Activated CD4-positive, alpha-beta T cell treated with anti-CD3 and anti-CD28 coated beads for 36 hours (primary cell): ENCODE measurements around the gene INAFM2. TPM values are rescaled to one million over a fixed set of nuclear protein-coding genes. Genes with fewer than 3 reads are reported as not detected.

Experiments used
- ATAC-seq: fragments of 200-7000 bp; cut with Tn5 transposase; one replicate; pipeline ENCODE4 v1.10.0; 2021; ENCODE audit warnings: mild to moderate bottlenecking, moderate library complexity
- CTCF ChIA-PET: fragments of 350-600 bp; sonication (Branson Sonifier 250); formaldehyde crosslinking; loops from one replicate; lab custom pipeline; 2021; ENCODE audit warnings: antibody characterized with exemption; lab: Charles Lee
- POLR2A ChIA-PET: fragments of 350-600 bp; sonication (Branson Sonifier 250); formaldehyde crosslinking; loops from one replicate; lab custom pipeline; 2021; ENCODE audit warnings: antibody characterized with exemption, inconsistent platforms; lab: Charles Lee
- DNase-seq: peaks from one replicate; pipeline ENCODE4 v3.0.0-alpha.2; 2020
- H3K27ac Mint-ChIP-seq: one replicate; pipeline ENCODE4 v1.8.0; 2021; ENCODE audit warnings: mixed read lengths
- H3K27me3 Mint-ChIP-seq: one replicate; pipeline ENCODE4 v1.8.0; 2021; ENCODE audit warnings: mixed read lengths
- H3K36me3 Mint-ChIP-seq: one replicate; pipeline ENCODE4 v1.8.0; 2021; ENCODE audit warnings: low read depth, mixed read lengths
- H3K4me1 Mint-ChIP-seq: one replicate; pipeline ENCODE4 v1.8.0; 2021; ENCODE audit warnings: mixed read lengths
- H3K4me3 Mint-ChIP-seq: one replicate; pipeline ENCODE4 v1.8.0; 2021; ENCODE audit warnings: mild to moderate bottlenecking, moderate library complexity, mixed read lengths
- H3K9me3 Mint-ChIP-seq: one replicate; pipeline ENCODE4 v1.8.0; 2021; ENCODE audit warnings: low read depth, mixed read lengths
- intact Hi-C, 2 experiments: fragments of 100-400 bp; cut with DNase I in 1 of 2; cut with micrococcal nuclease in 1 of 2; formaldehyde crosslinking; loops; one replicate each; pipeline versions ENCODE4 v1.14.2 to v1.15.1; 2022 to 2024; cut with DNase I, micrococcal nuclease
- total RNA-seq, 2 experiments: library from RNA; stranded (reverse); gene quantifications; one replicate each; pipeline ENCODE4 v1.2.3, GENCODE V29; 2021

INAFM2 gene
- total RNA-seq, 2 experiments from 2014 or later = 9.9 to 11.2 TPM

DNA sequence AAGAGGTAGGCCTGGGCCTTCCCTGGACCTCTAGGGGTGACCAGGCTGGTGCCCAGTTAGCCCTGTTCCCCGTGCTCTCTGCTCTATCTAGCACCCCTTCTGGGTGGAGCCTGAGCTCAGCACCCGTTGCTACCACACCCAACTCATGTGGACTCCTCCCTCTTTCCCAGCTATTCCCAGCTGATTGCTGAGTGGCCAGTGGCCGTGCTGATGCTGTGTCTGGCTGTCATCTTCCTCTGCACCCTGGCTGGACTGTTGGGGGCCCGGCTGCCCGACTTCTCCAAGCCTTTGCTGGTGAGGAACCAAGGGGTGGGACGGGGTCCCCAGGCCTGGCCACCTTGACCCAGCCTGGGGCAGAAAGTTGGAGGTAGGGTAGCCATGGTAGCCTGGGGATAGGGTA lies 40.8 kb downstream of the INAFM2 start:
- ChIA-PET CTCF (interaction anchor here (1.2 kb wide), 2 partner anchors 22 to 55 kb away, joined by 3 to 4 read pairs; no protein-coding TSS in a partner anchor), POLR2A (interaction anchor here (0.6 kb wide), 1 partner anchor 45 kb away, joined by 3 read pairs; no protein-coding TSS in a partner anchor)
- DNase-seq (no peak), ATAC-seq (no peak)
- H3K4me3 Mint-ChIP-seq = no peak overlapping the region
- no peak overlapping the region for H3K27ac Mint-ChIP-seq
- no peaks in the 10 kb centered on the region for H3K36me3 Mint-ChIP-seq
- H3K27me3 Mint-ChIP-seq = no peaks in the 10 kb centered on the region
- peaks cover 8% of the 10 kb centered on the region for H3K4me1 Mint-ChIP-seq
- no peaks in the 10 kb centered on the region for H3K9me3 Mint-ChIP-seq
- intact Hi-C loops = no loop called here

GRCh38 chr15:40365016-40365415 lies 41.5 kb downstream of the INAFM2 start:
- ChIA-PET POLR2A (interaction anchor here (0.6 to 1.1 kb wide), 2 partner anchors 17 to 80 kb away, joined by 3 read pairs; partner anchors contain the start of gene KNSTRN), CTCF (interaction anchor here (0.6 to 2.6 kb wide), 7 partner anchors 10 to 85 kb away, joined by 3 to 10 read pairs (median 4); no protein-coding TSS in a partner anchor)
- Mint-ChIP-seq H3K36me3 (no peaks in the 10 kb centered on the region), H3K4me3 (no peak overlapping the region), H3K27ac (no peak overlapping the region), H3K9me3 (no peaks in the 10 kb centered on the region), H3K4me1 (peaks cover 8% of the 10 kb centered on the region), H3K27me3 (no peaks in the 10 kb centered on the region)
- intact Hi-C loops = loop anchor here in 1 of 2 experiments (5.0 kb wide), 2 partner anchors 42 to 43 kb away; partner anchors contain the start of genes INAFM2 and IVD
- DNase-seq (no peak), ATAC-seq (no peak)

DNA sequence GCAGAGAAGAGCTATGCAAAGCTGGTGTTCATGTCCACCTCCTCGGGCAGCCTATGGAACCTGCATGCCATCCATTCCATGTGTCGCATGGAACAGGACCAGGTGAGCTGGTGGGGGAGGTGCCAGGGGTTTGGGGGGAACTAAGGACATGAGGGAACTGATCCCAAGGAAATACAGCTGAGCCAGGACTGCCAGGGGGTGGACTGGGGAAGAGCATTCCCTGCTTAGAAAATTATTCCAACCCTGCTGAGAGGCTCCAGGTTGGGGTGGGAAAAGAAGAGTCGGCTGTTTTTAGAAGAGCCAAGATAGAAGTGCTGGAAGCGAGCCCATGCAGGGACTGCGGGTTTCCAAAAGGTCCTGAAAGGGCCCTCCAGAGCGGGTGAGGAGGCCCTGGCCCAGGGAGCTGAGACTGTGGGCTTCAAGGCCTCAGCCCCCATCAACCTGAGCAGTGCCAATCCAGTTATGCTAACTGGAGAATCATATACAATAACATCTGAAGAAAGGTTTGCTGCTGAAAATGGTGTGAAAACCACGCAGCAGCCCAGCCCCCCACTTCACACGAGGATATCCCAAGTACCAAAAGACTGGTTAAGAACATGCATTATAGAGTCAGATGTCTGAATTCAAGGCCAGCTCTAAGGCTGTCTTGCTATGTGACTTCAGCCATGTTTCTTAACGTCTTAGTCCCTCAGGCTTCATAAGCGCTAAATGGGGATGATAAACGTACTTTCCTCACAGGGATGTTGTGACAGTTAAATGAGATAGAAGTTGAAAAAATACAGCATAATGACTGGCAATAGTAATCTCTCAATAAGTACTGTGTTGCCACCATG lies 42.3 kb downstream of the INAFM2 start:
- DNase-seq (no peak), ATAC-seq (no peak)
- Mint-ChIP-seq H3K9me3 (no peaks in the 10 kb centered on the region), H3K27ac (no peak overlapping the region), H3K4me1 (peaks cover 8% of the 10 kb centered on the region), H3K27me3 (no peaks in the 10 kb centered on the region), H3K36me3 (no peaks in the 10 kb centered on the region), H3K4me3 (no peak overlapping the region)
- CTCF ChIA-PET = interaction anchor here (0.8 to 2.6 kb wide), 7 partner anchors 11 to 159 kb away, joined by 3 to 10 read pairs (median 4); no protein-coding TSS in a partner anchor
- intact Hi-C loops = loop anchor here in 1 of 2 experiments (5.0 kb wide), 2 partner anchors 41 to 44 kb away; partner anchors contain the start of genes INAFM2 and IVD
- POLR2A ChIA-PET = interaction anchor here (0.6 to 1.1 kb wide), 2 partner anchors 16 to 81 kb away, joined by 3 read pairs; partner anchors contain the start of gene KNSTRN

DNA sequence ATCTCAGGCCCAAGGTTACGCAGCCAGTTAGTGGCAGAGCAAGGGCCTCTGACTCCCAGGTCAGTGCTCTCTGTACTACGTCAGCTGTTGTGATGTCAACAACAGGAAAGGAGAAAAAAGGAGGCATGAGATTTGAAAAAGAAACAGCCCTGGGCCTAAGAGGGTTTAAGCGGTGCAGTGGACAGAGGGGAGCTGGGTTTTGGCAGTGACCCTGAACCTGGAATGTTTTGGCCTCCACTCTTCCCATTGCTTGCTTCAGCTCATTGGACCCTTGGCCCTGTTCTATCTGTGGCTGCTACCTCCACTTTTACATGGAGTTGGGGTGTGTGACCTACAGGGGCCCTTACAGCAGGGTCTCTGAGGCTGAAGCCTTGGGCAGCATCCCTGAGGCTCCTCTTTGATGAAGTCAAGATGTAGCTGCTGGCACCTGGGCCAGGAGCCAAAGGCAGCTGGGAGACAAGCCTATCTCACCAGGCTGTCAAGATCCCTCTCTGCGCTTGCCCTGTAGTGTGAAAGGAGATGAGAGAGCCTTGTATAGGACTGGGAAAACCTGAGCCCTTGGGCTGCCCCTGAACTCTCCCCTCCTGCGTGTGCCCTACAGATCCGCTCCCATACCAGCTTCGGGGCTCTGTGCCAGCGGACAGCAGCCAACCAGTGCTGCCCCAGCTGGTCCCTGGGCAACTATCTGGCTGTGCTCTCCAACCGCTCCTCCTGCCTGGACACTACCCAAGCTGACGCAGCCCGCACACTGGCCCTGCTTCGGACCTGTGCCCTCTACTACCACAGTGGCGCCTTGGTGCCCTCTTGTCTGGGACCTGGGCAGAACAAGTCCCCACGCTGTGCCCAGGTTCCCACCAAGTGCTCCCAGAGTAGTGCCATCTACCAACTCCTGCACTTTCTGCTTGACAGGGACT lies 43.2 kb downstream of the INAFM2 start:
- H3K27ac Mint-ChIP-seq = no peak overlapping the region
- peaks cover 8% of the 10 kb centered on the region for H3K4me1 Mint-ChIP-seq
- no peaks in the 10 kb centered on the region for H3K9me3 Mint-ChIP-seq
- DNase-seq = no peak
- CTCF ChIA-PET = interaction anchor here (0.6 to 3.1 kb wide), 17 partner anchors 9 to 158 kb away, joined by 3 to 18 read pairs (median 5); partner anchors contain the start of genes DISP2, IVD and KNSTRN
- H3K36me3 Mint-ChIP-seq = no peaks in the 10 kb centered on the region
- H3K4me3 Mint-ChIP-seq = peak overlapping the region; percentile 74
- no peaks in the 10 kb centered on the region for H3K27me3 Mint-ChIP-seq
- no peak for ATAC-seq
- intact Hi-C loops = loop anchor here in 1 of 2 experiments (5.0 kb wide), 2 partner anchors 41 to 44 kb away; partner anchors contain the start of genes INAFM2 and IVD
- POLR2A ChIA-PET = no interaction called here

DNA sequence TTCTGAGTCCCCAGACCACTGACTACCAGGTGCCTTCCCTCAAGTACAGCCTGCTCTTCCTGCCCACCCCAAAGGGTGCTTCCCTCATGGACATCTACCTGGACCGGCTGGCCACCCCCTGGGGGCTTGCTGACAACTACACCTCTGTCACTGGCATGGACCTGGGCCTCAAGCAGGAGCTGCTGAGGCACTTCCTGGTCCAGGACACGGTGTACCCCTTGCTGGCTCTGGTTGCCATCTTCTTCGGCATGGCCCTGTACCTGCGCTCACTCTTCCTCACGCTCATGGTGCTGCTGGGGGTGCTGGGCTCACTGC lies 43.8 kb downstream of the INAFM2 start:
- no peaks in the 10 kb centered on the region for H3K36me3 Mint-ChIP-seq
- peak overlapping the region; percentile 74 for H3K4me3 Mint-ChIP-seq
- no peaks in the 10 kb centered on the region for H3K27me3 Mint-ChIP-seq
- ATAC-seq (peak; percentile 5), DNase-seq (no peak)
- ChIA-PET CTCF (interaction anchor here (0.6 to 3.1 kb wide), 20 partner anchors 9 to 140 kb away, joined by 3 to 18 read pairs (median 4); partner anchors contain the start of genes DISP2, IVD, KNSTRN and PLCB2), POLR2A (no interaction called here)
- peaks cover 8% of the 10 kb centered on the region for H3K4me1 Mint-ChIP-seq
- peak overlapping the region; percentile 51 for H3K27ac Mint-ChIP-seq
- intact Hi-C loops = loop anchor here in 1 of 2 experiments (5.0 kb wide), 2 partner anchors 40 to 45 kb away; partner anchors contain the start of genes INAFM2 and IVD
- no peaks in the 10 kb centered on the region for H3K9me3 Mint-ChIP-seq

DNA sequence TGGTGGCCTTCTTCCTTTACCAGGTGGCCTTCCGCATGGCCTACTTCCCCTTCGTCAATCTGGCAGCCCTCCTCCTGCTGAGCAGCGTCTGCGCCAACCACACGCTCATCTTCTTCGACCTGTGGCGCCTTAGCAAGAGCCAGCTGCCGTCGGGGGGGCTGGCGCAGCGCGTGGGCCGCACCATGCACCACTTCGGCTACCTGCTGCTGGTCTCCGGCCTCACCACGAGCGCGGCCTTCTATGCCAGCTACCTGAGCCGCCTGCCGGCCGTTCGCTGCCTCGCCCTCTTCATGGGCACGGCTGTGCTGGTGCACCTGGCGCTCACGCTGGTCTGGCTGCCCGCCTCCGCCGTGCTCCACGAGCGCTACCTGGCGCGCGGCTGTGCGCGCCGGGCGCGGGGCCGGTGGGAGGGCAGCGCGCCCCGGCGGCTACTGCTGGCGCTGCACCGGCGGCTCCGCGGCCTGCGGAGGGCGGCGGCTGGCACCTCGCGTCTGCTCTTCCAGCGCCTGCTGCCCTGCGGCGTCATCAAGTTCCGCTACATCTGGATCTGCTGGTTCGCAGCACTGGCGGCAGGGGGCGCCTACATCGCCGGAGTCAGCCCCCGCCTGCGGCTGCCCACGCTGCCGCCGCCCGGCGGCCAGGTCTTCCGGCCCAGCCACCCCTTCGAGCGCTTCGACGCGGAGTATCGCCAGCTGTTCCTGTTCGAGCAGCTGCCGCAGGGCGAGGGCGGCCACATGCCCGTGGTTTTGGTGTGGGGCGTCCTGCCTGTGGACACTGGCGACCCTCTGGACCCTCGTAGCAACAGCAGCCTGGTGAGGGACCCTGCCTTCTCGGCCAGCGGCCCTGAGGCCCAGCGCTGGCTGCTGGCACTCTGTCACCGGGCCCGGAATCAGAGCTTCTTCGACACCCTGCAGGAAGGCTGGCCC lies 44.5 kb downstream of the INAFM2 start:
- Mint-ChIP-seq H3K27ac (peak overlapping the region; percentile 51), H3K27me3 (no peaks in the 10 kb centered on the region), H3K9me3 (no peaks in the 10 kb centered on the region), H3K36me3 (no peaks in the 10 kb centered on the region), H3K4me3 (peak overlapping the region; percentile 74), H3K4me1 (peaks cover 8% of the 10 kb centered on the region)
- ChIA-PET CTCF (interaction anchor here (0.6 to 3.1 kb wide), 28 partner anchors 9 to 140 kb away, joined by 3 to 18 read pairs (median 4); partner anchors contain the start of genes DISP2, IVD, KNSTRN and PLCB2), POLR2A (no interaction called here)
- ATAC-seq = peak; percentile 98
- DNase-seq = peak; percentile 94
- intact Hi-C loops = loop anchor here (1.0 to 5.0 kb wide), 8 partner anchors 10 to 54 kb away; partner anchors contain the start of genes INAFM2 (in 2 of the 2), IVD (in 2 of the 2), KNSTRN (in 2 of the 2) and DISP2 (in 1 of the 2)

GRCh38 chr15:40368719-40369473 lies 45.4 kb downstream of the INAFM2 start:
- ChIA-PET POLR2A (interaction anchor here (1.6 kb wide), 1 partner anchor 46 kb away, joined by 3 read pairs; no protein-coding TSS in a partner anchor), CTCF (interaction anchor here (0.6 to 3.1 kb wide), 18 partner anchors 8 to 270 kb away, joined by 3 to 18 read pairs (median 4); partner anchors contain the start of genes KNSTRN and PLCB2)
- no peak for DNase-seq
- Mint-ChIP-seq H3K4me1 (peaks cover 8% of the 10 kb centered on the region), H3K27ac (no peak overlapping the region), H3K4me3 (no peak overlapping the region), H3K36me3 (no peaks in the 10 kb centered on the region), H3K9me3 (no peaks in the 10 kb centered on the region), H3K27me3 (no peaks in the 10 kb centered on the region)
- no peak for ATAC-seq
- intact Hi-C loops = loop anchor here (1.0 to 5.0 kb wide), 8 partner anchors 11 to 53 kb away; partner anchors contain the start of genes INAFM2 (in 2 of the 2), IVD (in 2 of the 2), KNSTRN (in 2 of the 2) and DISP2 (in 1 of the 2)

DNA sequence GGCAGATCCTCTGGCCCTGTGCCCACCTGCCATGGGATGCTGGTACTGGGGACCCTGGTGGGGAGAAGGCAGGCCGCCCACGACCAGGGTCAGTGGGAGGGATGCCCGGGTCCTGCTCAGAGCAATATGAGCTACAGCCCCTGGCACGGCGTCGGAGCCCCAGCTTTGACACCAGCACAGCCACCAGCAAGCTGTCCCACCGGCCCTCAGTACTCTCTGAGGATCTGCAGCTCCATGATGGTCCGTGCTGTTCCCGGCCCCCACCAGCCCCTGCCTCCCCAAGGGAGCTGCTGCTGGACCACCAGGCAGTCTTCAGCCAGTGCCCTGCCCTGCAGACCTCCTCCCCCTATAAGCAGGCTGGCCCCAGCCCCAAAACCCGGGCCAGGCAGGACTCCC lies 46.0 kb downstream of the INAFM2 start:
- no peak overlapping the region for H3K4me3 Mint-ChIP-seq
- ATAC-seq (no peak), DNase-seq (no peak)
- no peaks in the 10 kb centered on the region for H3K36me3 Mint-ChIP-seq
- ChIA-PET POLR2A (interaction anchor here (1.6 kb wide), 1 partner anchor 47 kb away, joined by 3 read pairs; no protein-coding TSS in a partner anchor), CTCF (interaction anchor here (1.0 to 3.1 kb wide), 6 partner anchors 9 to 53 kb away, joined by 3 to 18 read pairs (median 8); partner anchors contain the start of genes IVD and KNSTRN)
- intact Hi-C loops = loop anchor here in 1 of 2 experiments (5.0 kb wide), 2 partner anchors 38 to 47 kb away; partner anchors contain the start of genes INAFM2 and IVD
- no peak overlapping the region for H3K27ac Mint-ChIP-seq
- H3K9me3 Mint-ChIP-seq = no peaks in the 10 kb centered on the region
- H3K27me3 Mint-ChIP-seq = no peaks in the 10 kb centered on the region
- peaks cover 8% of the 10 kb centered on the region for H3K4me1 Mint-ChIP-seq

DNA sequence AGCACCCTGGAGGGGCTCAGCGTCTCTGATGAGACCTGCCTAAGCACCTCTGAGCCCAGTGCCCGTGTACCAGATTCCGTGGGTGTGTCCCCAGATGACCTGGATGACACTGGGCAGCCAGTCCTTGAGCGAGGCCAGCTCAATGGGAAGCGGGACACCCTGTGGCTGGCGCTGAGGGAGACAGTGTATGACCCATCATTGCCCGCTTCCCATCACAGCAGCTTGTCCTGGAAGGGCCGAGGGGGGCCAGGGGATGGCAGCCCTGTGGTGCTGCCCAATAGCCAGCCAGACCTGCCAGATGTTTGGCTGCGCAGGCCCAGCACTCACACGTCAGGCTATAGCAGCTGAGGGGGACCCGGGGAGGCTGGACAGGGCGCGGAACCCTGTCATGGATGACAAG lies 46.5 kb downstream of the INAFM2 start:
- no peaks in the 10 kb centered on the region for H3K9me3 Mint-ChIP-seq

More for the DNA sequence above, 46.5 kb downstream of the INAFM2 start:
- Mint-ChIP-seq H3K27ac (no peak overlapping the region), H3K36me3 (no peaks in the 10 kb centered on the region), H3K27me3 (no peaks in the 10 kb centered on the region), H3K4me3 (no peak overlapping the region), H3K4me1 (peaks cover 8% of the 10 kb centered on the region)
- DNase-seq = no peak
- ATAC-seq = no peak
- CTCF ChIA-PET = interaction anchor here (0.9 to 3.1 kb wide), 4 partner anchors 9 to 52 kb away, joined by 3 to 13 read pairs (median 4); partner anchors contain the start of gene IVD
- intact Hi-C loops = loop anchor here in 1 of 2 experiments (5.0 kb wide), 2 partner anchors 37 to 48 kb away; partner anchors contain the start of genes INAFM2 and IVD
- POLR2A ChIA-PET = interaction anchor here (1.6 kb wide), 1 partner anchor 47 kb away, joined by 3 read pairs; no protein-coding TSS in a partner anchor
